Measurements from ENCODE around the gene PLAAT2. TPM values are rescaled to one million over a fixed set of nuclear protein-coding genes. Genes with fewer than 3 reads are reported as not detected.
A peak's percentile ranks its signal among the peaks of the same experiment; 100 is the strongest.

PLAAT2 gene
- polyA plus RNA-seq, 3 donors: not detected

GRCh38 chr11:63504054-63504453, 59.1 kb downstream of the PLAAT2 start:
- DNase-seq: no peak
- peaks cover 11 to 18% of the 10 kb centered on the region in 2 donors for H3K9me3 ChIP-seq (replicated peaks in 1 of 2; ENCODE audit: control insufficient read depth in 1 of 2, insufficient read depth in 1 of 2, low read length in 2 of 2)
- H3K4me1 ChIP-seq (ENCODE audit: control insufficient read depth in 1 of 2, insufficient read depth in 2 of 2, low read length in 2 of 2): peaks cover 74% of the 10 kb centered on the region in 2 donors
- TF ChIP-seq CTCF (IDR thresholded peaks at IDR 0.05): no peak
- H3K36me3 Mint-ChIP-seq: peaks cover 11 to 17% of the 10 kb centered on the region in 2 donors
- H3K27ac ChIP-seq (ENCODE audit: low read depth in 1 of 2, low read length in 2 of 2): peak overlapping the region in 1 of 2 donors; percentile 79
- peaks cover 22% of the 10 kb centered on the region for H3K79me2 ChIP-seq (ENCODE audit: insufficient read depth, low read length)
- peak overlapping the region in 1 of 3 experiments; percentile 79 for H3K4me3 ChIP-seq (replicated peaks in 1 of 3; ENCODE audit: low read depth in 2 of 3, low read length in 3 of 3)
- H3K4me3 Mint-ChIP-seq: peak overlapping the region in 1 of 2 donors; percentile 53
- no peaks in the 10 kb centered on the region for H3K27me3 ChIP-seq (ENCODE audit: control insufficient read depth in 2 of 2, insufficient read depth in 2 of 2, low read length in 2 of 2)
- peak overlapping the region; percentile 88 to 98 (median 95) for H3K27ac Mint-ChIP-seq
- H3K27me3 Mint-ChIP-seq (ENCODE audit: low read depth in 3 of 3): peaks cover 0 to 2% (median 0%) of the 10 kb centered on the region in 3 donors
- intact Hi-C loops (cut with micrococcal nuclease): loop anchor here (5.0 to 10.0 kb wide), 2 partner anchors 58 to 121 kb away; partner anchors contain the start of gene PLAAT2 (in 1 of the 2)
- no peak overlapping the region for H3K9ac ChIP-seq (ENCODE audit: insufficient read depth, low read length, poor library complexity, severe bottlenecking)
- H3K4me1 Mint-ChIP-seq: peaks cover 71% of the 10 kb centered on the region
- H4K20me1 ChIP-seq (ENCODE audit: insufficient read depth, low read length): no peaks in the 10 kb centered on the region
- H2AFZ ChIP-seq (ENCODE audit: insufficient read depth, low read depth, low read length, poor library complexity, severe bottlenecking): no peak overlapping the region
- peaks cover 11 to 26% (median 21%) of the 10 kb centered on the region in 7 donors for H3K9me3 Mint-ChIP-seq
- peak overlapping the region; percentile 87 for H3K4me2 ChIP-seq (replicated peaks; ENCODE audit: extremely low read depth, low read length, poor library complexity, severe bottlenecking)
- 100% methylated on average over 1 of the region's 1 CpG for WGBS (ENCODE audit: insufficient coverage)
- peaks cover 1 to 8% of the 10 kb centered on the region in 2 donors for H3K36me3 ChIP-seq (replicated peaks in 1 of 2; ENCODE audit: control insufficient read depth in 1 of 2, insufficient read depth in 2 of 2, low read length in 2 of 2)

GRCh38 chr11:63503492-63503891, 59.7 kb downstream of the PLAAT2 start:
- H3K9ac ChIP-seq (ENCODE audit: insufficient read depth, low read length, poor library complexity, severe bottlenecking): peak overlapping the region; percentile 4
- H3K79me2 ChIP-seq (ENCODE audit: insufficient read depth, low read length): peaks cover 22% of the 10 kb centered on the region
- H3K4me3 ChIP-seq (replicated peaks in 1 of 3; ENCODE audit: low read depth in 2 of 3, low read length in 3 of 3): peak overlapping the region in 2 of 3 experiments; percentile 13 to 79
- H3K36me3 Mint-ChIP-seq: peaks cover 11 to 12% of the 10 kb centered on the region in 2 donors
- H3K9me3 ChIP-seq (replicated peaks in 1 of 2; ENCODE audit: control insufficient read depth in 1 of 2, insufficient read depth in 1 of 2, low read length in 2 of 2): peaks cover 12 to 18% of the 10 kb centered on the region in 2 donors
- no peak for TF ChIP-seq CTCF (IDR thresholded peaks at IDR 0.05)
- H3K36me3 ChIP-seq (replicated peaks in 1 of 2; ENCODE audit: control insufficient read depth in 1 of 2, insufficient read depth in 2 of 2, low read length in 2 of 2): peaks cover 0 to 2% of the 10 kb centered on the region in 2 donors
- peaks cover 15 to 30% (median 25%) of the 10 kb centered on the region in 7 donors for H3K9me3 Mint-ChIP-seq
- H3K4me1 Mint-ChIP-seq: peaks cover 67% of the 10 kb centered on the region
- DNase-seq: peak; percentile 71 to 86 (median 78)
- H3K27ac ChIP-seq (ENCODE audit: low read depth in 1 of 2, low read length in 2 of 2): peak overlapping the region; percentile 50 to 79
- H4K20me1 ChIP-seq (ENCODE audit: insufficient read depth, low read length): no peaks in the 10 kb centered on the region
- WGBS (ENCODE audit: insufficient coverage): 0% methylated on average over 3 of the region's 6 CpGs
- no peak overlapping the region for H2AFZ ChIP-seq (ENCODE audit: insufficient read depth, low read depth, low read length, poor library complexity, severe bottlenecking)
- H3K27me3 Mint-ChIP-seq (ENCODE audit: low read depth in 3 of 3): peaks cover 0 to 2% (median 0%) of the 10 kb centered on the region in 3 donors
- no peaks in the 10 kb centered on the region for H3K27me3 ChIP-seq (ENCODE audit: control insufficient read depth in 2 of 2, insufficient read depth in 2 of 2, low read length in 2 of 2)
- peak overlapping the region; percentile 87 for H3K4me2 ChIP-seq (replicated peaks; ENCODE audit: extremely low read depth, low read length, poor library complexity, severe bottlenecking)
- H3K4me3 Mint-ChIP-seq: peak overlapping the region; percentile 54 to 82
- intact Hi-C loops (cut with micrococcal nuclease): loop anchor here (5.0 to 10.0 kb wide), 2 partner anchors 59 to 121 kb away; partner anchors contain the start of gene PLAAT2 (in 1 of the 2)
- peak overlapping the region; percentile 88 to 98 (median 95) for H3K27ac Mint-ChIP-seq
- peaks cover 69% of the 10 kb centered on the region in 2 donors for H3K4me1 ChIP-seq (ENCODE audit: control insufficient read depth in 1 of 2, insufficient read depth in 2 of 2, low read length in 2 of 2)

Other genes with a start within 250 kb of the PLAAT2 start
- gene SLC22A9, start 193.6 kb downstream of the PLAAT2 start, polyA plus RNA-seq: not detected
- gene PLAAT5, start 72.2 kb downstream of the PLAAT2 start, polyA plus RNA-seq: under 1 TPM in 2 of 3 donors, not detected in 1; 0.07 to 0.62 TPM
- 10 to 100 TPM in 2 of 3 donors, 1 to 10 TPM in 1; 6.8 to 16.3 (median 13.5) TPM for gene LGALS12, start 57.3 kb downstream of the PLAAT2 start, polyA plus RNA-seq
- gene PLAAT4, start 26.6 kb downstream of the PLAAT2 start, polyA plus RNA-seq: 100 to 1,000 TPM in 2 of 3 donors, 10 to 100 TPM in 1; 55.2 to 119 (median 101) TPM
- gene PLAAT3, start 51.1 kb upstream of the PLAAT2 start, polyA plus RNA-seq: 10 to 100 TPM; 20.2 to 67.3 (median 34.2) TPM
- gene ATL3, start 108.0 kb upstream of the PLAAT2 start, polyA plus RNA-seq: 10 to 100 TPM; 10.6 to 25.5 (median 22.7) TPM
- 100 to 1,000 TPM; 123 to 341 (median 232) TPM for gene RTN3, start 118.1 kb upstream of the PLAAT2 start, polyA plus RNA-seq
- gene ZFTA, start 205.4 kb upstream of the PLAAT2 start, polyA plus RNA-seq: 1 to 10 TPM in 1 of 3 donors, not detected in 2; 1.2 TPM

Data from CD14-positive monocyte (primary cell).